OCI-LY1 (cell line): Measurements from ENCODE around the gene ACAD10.

Source experiments
- CTCF ChIP-seq: fragments of 200-600 bp; sonication (generic), shearing (Covaris generic); IDR thresholded peaks from 2 replicates; pipeline ENCODE4 v1.5.1; 2017; ENCODE audit warnings: mild to moderate bottlenecking, antibody characterized with exemption, low read length, moderate library complexity, mixed read lengths
- EZH2 ChIP-seq: fragments of 200-600 bp; sonication (generic), shearing (Covaris generic); IDR thresholded peaks from 2 replicates; pipeline ENCODE4 v1.8.0; 2017; ENCODE audit warnings: borderline replicate concordance, mixed run types, mild to moderate bottlenecking, antibody characterized with exemption, low read length, moderate library complexity, mixed read lengths

GRCh38 chr12:111640506-111640905, 45.3 kb upstream of the ACAD10 start:
- TF ChIP-seq CTCF: no peak
- TF ChIP-seq EZH2: no peak
